CMK (cell line): Measurements from ENCODE around the gene KIDINS220.

Source experiments
- DNase-seq: peaks from one replicate; pipeline ENCODE4 v3.0.0-alpha.2; 2010; ENCODE audit warnings: low read depth

The KIDINS220 gene

DNA sequence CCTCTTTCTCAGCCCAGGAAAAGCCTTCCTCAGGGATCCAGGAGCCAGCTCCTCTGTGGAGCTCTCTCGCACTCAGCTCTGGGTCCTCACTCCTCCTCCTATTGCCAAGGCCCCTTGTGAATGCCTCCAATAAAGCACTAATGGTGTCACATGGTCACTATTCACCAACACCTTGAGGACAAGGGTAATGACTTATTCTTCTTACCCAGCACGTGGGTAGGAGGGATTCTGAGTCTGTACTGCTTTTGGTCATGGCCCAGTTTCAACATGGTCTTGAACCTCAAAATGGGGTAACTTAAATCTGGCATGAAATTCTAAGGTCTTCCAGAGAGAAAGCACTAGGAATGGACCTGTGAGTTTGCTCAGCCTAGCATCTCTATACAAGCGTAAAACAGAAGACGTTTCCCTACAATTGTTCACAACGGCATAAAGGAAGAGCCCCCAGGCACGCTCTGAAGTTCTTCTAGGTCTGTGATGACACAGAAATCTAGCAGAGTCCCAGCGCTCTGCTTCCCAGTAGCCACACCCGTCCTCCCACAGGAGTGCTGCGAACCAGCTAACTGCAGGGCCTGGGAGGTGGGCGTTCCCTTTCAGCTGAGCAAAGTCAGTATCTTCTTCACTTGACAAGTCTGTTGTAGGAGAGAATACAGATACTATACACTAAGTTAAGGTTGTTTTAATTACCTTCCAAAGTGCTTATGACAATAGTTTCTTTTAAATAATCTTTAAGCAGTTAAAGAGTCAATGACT is 14.6 kb upstream of the KIDINS220 start:
- no peak for DNase-seq

DNA sequence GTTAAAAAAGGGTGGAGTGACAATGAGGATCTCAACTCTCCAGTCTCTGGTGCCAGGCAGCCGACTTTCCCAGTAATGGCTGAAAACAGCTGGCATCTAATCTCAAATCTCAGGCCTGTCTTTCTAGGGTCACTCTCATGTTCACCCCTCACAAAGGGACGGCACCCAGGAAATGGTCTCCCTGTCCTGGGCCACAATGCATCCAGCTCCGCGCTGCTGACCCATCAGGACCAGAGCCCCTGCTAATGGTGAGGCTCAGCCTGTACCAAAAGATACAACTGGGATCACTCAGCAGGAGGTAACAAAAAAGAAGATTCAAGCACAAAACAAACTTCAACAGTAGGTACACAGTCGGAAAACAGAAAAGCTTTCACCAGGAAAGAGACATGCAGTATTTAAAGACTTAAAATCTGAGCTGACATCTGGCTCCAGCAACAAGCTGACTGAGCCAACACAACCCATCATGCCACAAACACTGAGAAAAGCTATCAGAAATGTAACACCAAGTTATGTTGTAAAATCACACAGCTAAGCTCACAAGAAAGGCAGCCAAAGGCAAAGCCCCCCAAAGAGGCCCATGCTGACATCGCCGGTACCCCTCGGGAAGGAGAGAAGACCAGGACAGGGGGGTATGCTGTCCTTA is 13.6 kb upstream of the KIDINS220 start:
- DNase-seq: no peak

- DNase-seq: no peak
These were observed 11.9 kb upstream of the KIDINS220 start for GRCh38 chr2:8849327-8849726.

DNA sequence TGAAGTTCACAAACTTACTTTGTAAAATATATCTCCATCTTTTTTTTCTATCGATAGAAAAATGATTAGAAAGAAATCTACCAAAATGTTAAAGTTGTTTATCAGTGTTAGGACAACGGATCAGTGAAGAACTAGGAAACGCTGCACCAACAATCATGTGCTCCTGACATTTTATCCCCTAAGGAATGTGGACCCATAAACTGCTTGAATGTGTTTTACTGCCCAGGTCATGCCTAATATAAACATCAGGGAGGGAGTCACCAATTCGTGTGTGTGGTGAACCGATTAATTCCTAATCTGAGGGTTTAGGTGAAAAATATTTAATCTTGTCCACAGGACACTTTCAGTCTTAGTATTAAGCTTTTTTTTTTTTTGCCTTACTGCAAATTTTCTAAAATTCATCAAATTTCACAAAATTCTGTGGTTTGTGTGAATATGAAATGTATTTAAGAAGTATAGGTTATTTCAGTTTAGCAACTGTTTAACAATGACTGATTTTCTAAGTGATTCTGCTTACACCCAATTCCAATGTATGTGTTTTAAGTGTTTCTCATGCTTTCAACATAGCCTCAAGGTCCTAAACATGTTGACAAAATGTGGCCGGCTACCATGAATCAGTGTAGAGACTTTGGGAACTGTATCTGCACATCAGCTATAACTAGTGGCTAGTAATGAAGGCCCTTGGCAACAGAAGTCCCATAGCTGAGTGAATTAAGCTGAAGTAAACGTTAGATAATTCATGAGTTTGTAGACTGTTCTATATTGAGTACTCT is 11.1 kb upstream of the KIDINS220 start:
- DNase-seq: no peak

DNA sequence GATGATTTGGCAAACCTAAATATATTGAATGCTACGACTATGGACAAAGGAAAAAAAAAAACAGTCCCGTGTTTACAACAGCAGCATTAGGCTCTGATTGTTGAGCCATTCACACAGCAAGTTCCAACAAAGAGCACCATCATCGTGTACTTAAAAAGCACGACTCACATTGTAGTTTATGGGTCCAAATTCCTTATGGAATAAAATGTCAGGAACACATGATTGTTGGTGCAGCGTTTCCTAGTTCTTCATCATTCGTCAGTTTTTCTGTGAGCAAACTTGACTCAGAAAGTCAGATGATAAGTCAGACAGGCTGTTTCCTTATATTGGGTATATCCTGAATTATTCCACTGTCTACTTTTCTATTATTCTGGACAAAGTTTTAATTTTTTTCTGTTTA is 10.0 kb upstream of the KIDINS220 start:
- no peak for DNase-seq

DNA sequence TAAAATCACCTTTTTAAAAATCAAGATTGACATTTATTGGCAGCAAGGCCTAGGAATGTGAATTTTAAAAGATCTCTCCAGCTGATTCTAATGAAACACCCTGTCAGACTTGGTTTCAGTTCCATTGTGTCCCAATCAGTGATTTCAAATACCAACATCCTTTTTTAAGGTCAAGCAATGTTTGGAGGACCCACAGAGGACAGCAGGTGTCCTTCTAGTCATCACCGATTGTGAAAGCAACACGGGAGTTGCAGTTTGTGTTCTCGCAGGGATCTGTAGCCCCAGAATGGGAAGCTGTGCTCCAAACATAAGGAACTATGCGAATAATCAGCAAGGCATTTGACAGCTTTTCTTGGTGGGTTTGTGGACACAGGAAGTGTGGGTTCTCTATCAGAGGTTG is 4.5 kb upstream of the KIDINS220 start:
- peak; percentile 49 for DNase-seq

DNA sequence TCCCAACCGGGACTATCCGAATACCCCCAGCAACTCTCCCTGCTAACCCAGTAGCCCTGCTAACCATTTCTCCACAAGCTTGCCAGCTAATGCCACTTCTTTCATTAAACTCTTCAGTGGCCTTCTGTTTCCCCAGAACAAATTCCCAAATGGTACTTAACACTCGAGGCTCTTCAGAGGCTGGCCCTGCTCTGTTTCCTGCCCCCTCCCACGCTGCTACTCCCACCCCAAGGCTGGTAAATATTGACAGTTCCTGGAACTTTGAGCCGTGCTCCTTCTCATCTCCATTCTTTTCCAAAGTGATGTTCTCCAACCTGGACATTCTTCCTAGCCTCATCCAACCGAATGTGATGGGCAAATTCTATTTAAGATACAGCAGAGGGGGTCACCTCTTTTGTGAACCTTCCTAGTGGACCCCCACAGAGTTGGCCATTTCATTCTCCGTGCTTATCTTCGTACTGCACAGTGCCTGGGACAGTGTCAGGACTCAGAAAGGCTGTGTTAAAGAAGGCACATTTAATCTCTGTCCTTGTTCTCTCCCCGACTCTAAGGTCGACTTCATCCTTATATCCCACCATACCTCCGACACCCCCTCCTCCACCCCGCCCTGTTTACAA is 3.2 kb upstream of the KIDINS220 start:
- no peak for DNase-seq

- DNase-seq: peak; percentile 31
These were observed 2.0 kb upstream of the KIDINS220 start for GRCh38 chr2:8839189-8839965.

- DNase-seq: no peak
These were observed 355 bp upstream of the KIDINS220 start for GRCh38 chr2:8837795-8838140.

- no peak for DNase-seq
These were observed 2.1 kb downstream of the KIDINS220 start for GRCh38 chr2:8835279-8835678.

GRCh38 chr2:8833853-8834252 is 3.6 kb downstream of the KIDINS220 start:
- no peak for DNase-seq

GRCh38 chr2:8831516-8831915 is 5.9 kb downstream of the KIDINS220 start:
- no peak for DNase-seq

- no peak for DNase-seq
These were observed 9.7 kb downstream of the KIDINS220 start for GRCh38 chr2:8827729-8828128.

- DNase-seq: no peak
These were observed 15.2 kb downstream of the KIDINS220 start for GRCh38 chr2:8822218-8822617.

DNA sequence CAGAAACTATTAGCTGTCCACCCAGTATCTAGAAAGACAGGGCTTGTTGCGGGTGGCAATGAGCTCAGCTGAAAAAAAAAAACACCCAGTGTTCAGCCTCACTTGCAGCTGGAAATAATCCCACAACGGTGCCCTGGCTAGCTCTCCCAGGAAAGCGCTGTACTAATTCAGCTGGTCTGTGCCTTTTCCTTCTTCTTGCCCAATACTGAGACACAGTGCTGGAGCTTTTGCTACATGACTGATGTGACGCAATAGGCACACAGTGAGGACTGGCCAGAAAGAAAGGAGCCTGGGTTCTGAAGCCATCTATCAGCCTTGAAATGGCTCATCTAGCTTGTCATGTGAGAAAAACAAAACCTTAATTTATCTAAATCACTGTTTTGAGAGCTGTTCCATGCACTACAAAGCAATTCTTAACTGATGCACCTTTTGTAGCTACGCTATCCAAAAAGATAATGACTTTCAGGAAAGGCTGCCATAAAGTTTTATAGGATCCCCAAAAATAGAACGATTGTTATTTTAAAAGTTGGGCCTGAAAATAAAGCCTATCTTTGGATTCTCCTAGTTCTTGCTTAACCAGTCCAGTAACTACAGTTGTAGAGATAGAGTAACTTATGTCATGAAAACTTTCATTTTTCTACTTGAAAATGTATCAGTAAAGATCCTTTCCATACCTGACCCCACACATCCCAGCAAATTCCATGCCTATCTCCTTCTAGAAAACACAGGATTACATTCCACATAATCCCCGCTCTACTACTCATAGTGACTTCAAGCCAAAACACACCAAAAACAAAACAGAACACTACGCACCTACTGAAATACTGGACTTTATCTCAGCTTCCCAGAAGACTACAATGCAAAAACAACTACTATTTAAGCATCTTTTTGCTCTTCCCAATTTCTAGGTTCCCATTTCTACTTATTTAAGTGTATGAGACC is 15.9 kb downstream of the KIDINS220 start:
- DNase-seq: no peak

GRCh38 chr2:8819948-8820347 is 17.5 kb downstream of the KIDINS220 start:
- DNase-seq: no peak

DNA sequence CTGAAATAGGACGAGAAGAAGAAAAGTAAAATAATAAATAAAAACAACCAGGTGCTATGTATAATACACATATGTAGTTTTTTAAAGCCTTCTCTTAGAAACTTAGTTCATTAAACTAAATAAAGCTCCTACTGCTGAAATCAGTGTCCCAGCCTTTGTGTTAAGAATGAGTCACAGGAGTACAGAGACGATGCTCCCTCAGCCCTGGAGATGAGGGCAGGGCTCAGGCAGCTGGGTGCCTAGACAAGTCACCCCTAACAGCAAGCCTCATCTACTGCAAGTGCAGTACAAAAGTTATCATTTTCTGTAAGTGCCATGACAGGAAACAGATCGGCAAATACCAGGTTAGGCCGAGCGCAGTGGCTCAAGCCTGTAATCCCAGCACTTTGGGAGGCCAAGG is 18.2 kb downstream of the KIDINS220 start:
- no peak for DNase-seq

GRCh38 chr2:8817221-8817620 is 20.2 kb downstream of the KIDINS220 start:
- DNase-seq: no peak

DNA sequence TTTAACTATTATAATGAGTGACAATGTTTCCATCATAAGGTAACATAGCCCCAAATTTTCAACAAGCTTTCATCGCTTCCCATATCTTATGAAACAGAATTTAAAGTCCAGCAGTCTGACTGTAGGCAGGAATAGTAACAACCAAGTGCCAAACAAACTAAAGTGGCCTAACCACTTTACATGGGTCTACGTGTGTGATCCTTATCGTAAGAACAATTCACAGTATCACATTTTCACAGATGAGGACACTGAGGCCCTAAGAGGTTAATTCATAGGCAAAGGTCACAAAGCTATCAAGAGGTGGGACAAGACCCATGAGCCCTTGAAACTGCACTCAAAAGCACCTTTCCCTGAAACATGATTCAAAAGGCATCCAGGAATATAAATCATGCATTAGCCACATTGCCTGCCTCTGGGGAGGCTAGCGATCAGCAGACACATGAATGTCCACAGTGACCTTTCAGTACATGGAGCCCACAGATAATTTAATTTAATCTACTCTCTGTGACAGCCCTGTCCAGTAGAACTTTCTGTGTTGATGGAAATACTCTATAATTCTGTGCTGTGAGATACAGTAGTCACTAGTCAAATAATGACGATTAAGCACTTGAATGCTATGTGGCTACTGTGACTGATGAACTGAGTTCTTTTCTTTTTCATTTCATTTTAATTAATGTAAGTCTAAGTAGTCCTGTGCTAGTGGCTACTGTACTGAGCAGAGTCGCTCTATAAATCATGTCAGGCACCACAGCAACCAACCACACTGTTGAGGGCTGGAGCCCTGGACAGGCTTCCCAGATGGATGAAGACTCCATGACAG is 30.3 kb downstream of the KIDINS220 start:
- DNase-seq: no peak
